Smooth muscle cell of bladder (primary cell): ENCODE results near the gene HMOX1. TPM values are rescaled to one million over a fixed set of nuclear protein-coding genes. Genes with fewer than 3 reads are reported as not detected.

Experiments
- total RNA-seq: library from RNA; depleted of rRNA; stranded (reverse); fragments of >200 nt; gene quantifications from 2 replicates; pipeline ENCODE4 v1.2.3, GENCODE V29; 2014

The HMOX1 gene
- total RNA-seq = 86.8 and 237 TPM in 2 replicates

GRCh38 chr22:35380537-35381423 lies at the start of gene HMOX1:
Gene HMOX1 (plus strand): TSS chr22:35381096. CDS start chr22:35381174, 78 bp downstream.

GRCh38 chr22:35399678-35400500 lies 19.0 kb downstream of the HMOX1 start, which contains the start of gene MCM5:
Gene MCM5 (plus strand): TSS chr22:35400140. CDS start chr22:35400439, 299 bp downstream.

Other genes starting within 250 kb of the HMOX1 start
- gene HMGXB4, start 123.6 kb upstream of the HMOX1 start, total RNA-seq = 13.8 and 16.5 TPM in 2 replicates
- 32.9 and 33.4 TPM in 2 replicates for gene TOM1, start 81.2 kb upstream of the HMOX1 start, total RNA-seq
- 5.3 and 11.5 TPM in 2 replicates for gene MCM5, start 19.0 kb downstream of the HMOX1 start, total RNA-seq
- gene RASD2, start 159.7 kb downstream of the HMOX1 start, total RNA-seq = under 0.01 and 0.46 TPM in 2 replicates
- not detected in 2 replicates for gene MB, start 236.2 kb downstream of the HMOX1 start, total RNA-seq